ENCODE results near the gene PHACTR3. TPM values are rescaled to one million over a fixed set of nuclear protein-coding genes. Genes with fewer than 3 reads are reported as not detected.
A peak's percentile ranks its signal among the peaks of the same experiment; 100 is the strongest.

PHACTR3 gene
- polyA plus RNA-seq, 1 experiment: not detected

DNA sequence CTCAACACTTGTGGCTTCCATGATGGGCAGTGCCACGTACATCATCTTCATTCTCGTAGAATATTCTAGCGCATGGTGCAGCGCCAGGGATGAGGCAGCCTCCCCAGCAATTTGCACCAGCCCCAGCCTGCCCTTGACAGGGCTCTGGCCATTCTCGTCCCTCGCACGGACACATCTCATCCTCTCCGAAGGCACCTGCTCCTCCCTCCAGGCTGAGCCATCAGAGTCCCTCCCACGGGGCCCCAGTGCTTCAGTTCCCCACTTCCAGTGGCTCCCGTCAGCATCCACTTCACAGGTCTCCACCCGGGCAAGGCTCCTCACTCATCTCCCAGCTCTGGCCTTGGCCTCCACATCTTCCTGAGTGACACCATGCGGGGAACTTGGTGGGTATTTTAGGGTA is 13.3 kb upstream of the PHACTR3 start:
- H3K4me3 ChIP-seq (ENCODE audit: low read depth, low read length): no peak overlapping the region
- ChIA-PET POLR2A (no interaction called here), CTCF (no interaction called here)
- no peaks in the 10 kb centered on the region for H3K9me3 ChIP-seq (ENCODE audit: control insufficient read depth, insufficient read depth, low read length)
- H3K27ac ChIP-seq (ENCODE audit: low read depth, low read length): no peak overlapping the region
- no peaks in the 10 kb centered on the region for H3K27me3 ChIP-seq (ENCODE audit: control insufficient read depth, insufficient read depth, low read length)
- TF ChIP-seq, protein P1, sequence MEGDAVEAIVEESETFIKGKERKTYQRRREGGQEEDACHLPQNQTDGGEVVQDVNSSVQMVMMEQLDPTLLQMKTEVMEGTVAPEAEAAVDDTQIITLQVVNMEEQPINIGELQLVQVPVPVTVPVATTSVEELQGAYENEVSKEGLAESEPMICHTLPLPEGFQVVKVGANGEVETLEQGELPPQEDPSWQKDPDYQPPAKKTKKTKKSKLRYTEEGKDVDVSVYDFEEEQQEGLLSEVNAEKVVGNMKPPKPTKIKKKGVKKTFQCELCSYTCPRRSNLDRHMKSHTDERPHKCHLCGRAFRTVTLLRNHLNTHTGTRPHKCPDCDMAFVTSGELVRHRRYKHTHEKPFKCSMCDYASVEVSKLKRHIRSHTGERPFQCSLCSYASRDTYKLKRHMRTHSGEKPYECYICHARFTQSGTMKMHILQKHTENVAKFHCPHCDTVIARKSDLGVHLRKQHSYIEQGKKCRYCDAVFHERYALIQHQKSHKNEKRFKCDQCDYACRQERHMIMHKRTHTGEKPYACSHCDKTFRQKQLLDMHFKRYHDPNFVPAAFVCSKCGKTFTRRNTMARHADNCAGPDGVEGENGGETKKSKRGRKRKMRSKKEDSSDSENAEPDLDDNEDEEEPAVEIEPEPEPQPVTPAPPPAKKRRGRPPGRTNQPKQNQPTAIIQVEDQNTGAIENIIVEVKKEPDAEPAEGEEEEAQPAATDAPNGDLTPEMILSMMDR (IDR thresholded peaks at IDR 0.05; ENCODE audit: low read depth, low read length): no peak
- DNase-seq (ENCODE audit: low read depth, low spot score): no peak

DNA sequence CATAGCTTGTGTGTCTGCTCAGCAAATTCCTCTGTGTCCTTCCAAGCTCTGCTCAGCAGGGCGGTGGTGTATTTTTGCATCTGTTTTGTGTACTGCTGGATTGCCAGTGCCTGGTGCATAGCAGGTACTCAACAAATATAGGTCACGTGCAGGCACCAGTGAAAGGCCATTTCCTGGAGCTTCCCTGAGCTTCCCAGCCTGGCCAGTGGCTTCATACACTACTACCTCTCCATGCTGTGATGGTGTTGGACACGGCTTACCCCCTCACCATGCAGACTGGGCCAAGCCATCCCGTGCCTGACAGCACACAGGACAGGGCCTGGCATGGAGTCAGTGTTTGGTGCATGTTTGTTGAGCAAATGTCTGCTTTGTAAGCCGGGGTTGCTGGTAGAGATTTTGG is 7.7 kb upstream of the PHACTR3 start:
- POLR2A ChIA-PET: no interaction called here
- CTCF ChIA-PET: interaction anchor here (1.4 to 3.2 kb wide), 2 partner anchors 26 to 253 kb away, joined by 3 to 11 read pairs; no protein-coding TSS in a partner anchor
- Histone ChIP-seq H3K4me3 (ENCODE audit: low read depth, low read length) (no peak overlapping the region), H3K9me3 (ENCODE audit: control insufficient read depth, insufficient read depth, low read length) (no peaks in the 10 kb centered on the region), H3K27ac (ENCODE audit: low read depth, low read length) (no peak overlapping the region), H3K27me3 (ENCODE audit: control insufficient read depth, insufficient read depth, low read length) (peaks cover 3% of the 10 kb centered on the region)
- DNase-seq (ENCODE audit: low read depth, low spot score): no peak
- TF ChIP-seq, protein P1 (IDR thresholded peaks at IDR 0.05; ENCODE audit: low read depth, low read length): no peak

DNA sequence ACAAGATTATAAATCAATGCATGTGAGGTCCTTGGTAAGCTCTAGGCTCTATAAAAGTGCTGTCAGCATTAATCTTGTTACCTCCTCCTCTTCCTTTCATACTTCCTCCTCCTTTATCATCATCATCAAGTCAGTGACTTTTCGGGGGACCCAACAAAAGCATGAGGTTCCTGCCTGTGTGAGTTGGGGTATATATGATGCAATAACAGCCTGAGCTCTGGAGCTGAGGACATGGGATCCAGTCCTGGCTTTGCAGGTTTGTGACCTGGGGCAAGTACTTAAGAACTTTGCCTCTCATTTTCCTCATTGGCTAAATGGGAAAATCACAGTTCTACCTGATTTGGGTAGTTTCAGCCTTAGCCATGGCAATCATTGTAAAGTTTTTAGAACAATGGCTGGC is 7.1 kb upstream of the PHACTR3 start:
- H3K27me3 ChIP-seq (ENCODE audit: control insufficient read depth, insufficient read depth, low read length): peaks cover 3% of the 10 kb centered on the region
- no peak for DNase-seq (ENCODE audit: low read depth, low spot score)
- H3K27ac ChIP-seq (ENCODE audit: low read depth, low read length): no peak overlapping the region
- H3K9me3 ChIP-seq (ENCODE audit: control insufficient read depth, insufficient read depth, low read length): no peaks in the 10 kb centered on the region
- POLR2A ChIA-PET: no interaction called here
- TF ChIP-seq, protein P1 (IDR thresholded peaks at IDR 0.05; ENCODE audit: low read depth, low read length): no peak
- CTCF ChIA-PET: interaction anchor here (1.4 to 3.2 kb wide), 2 partner anchors 26 to 253 kb away, joined by 3 to 11 read pairs; no protein-coding TSS in a partner anchor
- no peak overlapping the region for H3K4me3 ChIP-seq (ENCODE audit: low read depth, low read length)

DNA sequence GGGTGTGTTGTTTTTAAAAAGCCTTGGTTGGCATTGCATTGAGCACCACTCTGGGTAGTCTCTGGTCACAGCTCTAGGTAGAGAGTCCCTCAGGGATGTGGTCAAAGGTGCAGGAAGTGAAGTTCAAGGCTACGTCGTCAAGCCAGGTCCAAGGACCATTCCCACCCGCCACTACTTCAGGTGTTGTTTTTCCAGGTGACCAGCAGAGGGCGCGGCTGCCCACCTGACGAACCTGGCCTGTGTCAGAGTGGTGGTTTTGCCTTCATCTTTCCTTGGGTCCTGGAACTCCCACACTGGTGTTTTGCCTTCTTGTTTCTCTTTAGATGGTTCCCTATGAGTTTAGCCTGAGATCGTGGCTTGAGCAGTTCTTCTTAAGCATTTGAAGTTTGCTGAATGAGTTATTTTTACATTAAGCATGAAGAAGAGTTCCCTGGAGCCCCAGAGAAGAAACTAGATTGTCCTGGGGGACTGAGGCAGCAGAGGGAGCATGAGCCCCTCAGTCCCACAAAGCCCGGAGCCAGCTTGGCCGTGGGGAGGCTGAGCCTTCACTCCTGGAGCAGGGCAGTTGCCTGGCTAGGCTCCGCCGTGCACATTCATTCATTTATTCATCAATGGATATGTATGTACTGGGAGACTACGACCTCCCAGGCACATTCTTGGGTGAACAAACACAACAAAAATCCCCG is 5.6 kb upstream of the PHACTR3 start:
- CTCF ChIA-PET: no interaction called here
- TF ChIP-seq, protein P1 (IDR thresholded peaks at IDR 0.05; ENCODE audit: low read depth, low read length): peak; percentile 60

DNA sequence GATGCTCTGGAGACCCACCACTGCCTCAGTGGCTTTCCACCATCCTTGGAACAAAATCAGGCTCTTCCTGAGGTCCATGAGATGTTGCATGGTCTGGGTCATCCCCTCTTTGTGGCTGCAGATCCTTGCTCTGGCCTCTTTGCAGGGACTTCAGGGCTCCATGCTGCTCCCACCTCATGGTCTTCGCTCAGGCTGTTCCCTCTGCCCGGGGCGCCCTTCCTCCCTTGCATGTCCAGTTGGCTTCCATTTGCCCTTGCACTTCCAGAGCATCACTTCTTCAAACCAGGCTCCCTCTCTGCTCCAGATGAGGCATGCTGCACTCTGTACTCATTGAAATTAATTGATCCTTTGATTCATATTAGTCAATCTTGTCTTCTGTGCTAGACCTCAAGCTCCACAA is 4.4 kb upstream of the PHACTR3 start:
- H3K27ac ChIP-seq (ENCODE audit: low read depth, low read length): no peak overlapping the region
- ChIA-PET POLR2A (no interaction called here), CTCF (no interaction called here)

More for the DNA sequence above, 5.6 kb upstream of the PHACTR3 start:
- POLR2A ChIA-PET: no interaction called here
- DNase-seq (ENCODE audit: low read depth, low spot score): no peak
- H3K27me3 ChIP-seq (ENCODE audit: control insufficient read depth, insufficient read depth, low read length): peaks cover 7% of the 10 kb centered on the region
- no peak overlapping the region for H3K27ac ChIP-seq (ENCODE audit: low read depth, low read length)
- H3K4me3 ChIP-seq (ENCODE audit: low read depth, low read length): no peak overlapping the region
- no peaks in the 10 kb centered on the region for H3K9me3 ChIP-seq (ENCODE audit: control insufficient read depth, insufficient read depth, low read length)

More for the DNA sequence above, 4.4 kb upstream of the PHACTR3 start:
- peaks cover 13% of the 10 kb centered on the region for H3K27me3 ChIP-seq (ENCODE audit: control insufficient read depth, insufficient read depth, low read length)
- H3K4me3 ChIP-seq (ENCODE audit: low read depth, low read length): no peak overlapping the region
- no peaks in the 10 kb centered on the region for H3K9me3 ChIP-seq (ENCODE audit: control insufficient read depth, insufficient read depth, low read length)
- TF ChIP-seq, protein P1 (IDR thresholded peaks at IDR 0.05; ENCODE audit: low read depth, low read length): no peak
- DNase-seq (ENCODE audit: low read depth, low spot score): no peak

Measured in AG04450 (cell line).